GM12872 (cell line): ENCODE results near the gene ELOVL5.

Experiments
- TF ChIP-seq, protein P1 (sequence below): IDR thresholded peaks from 3 replicates; pipeline ENCODE4 v1.5.1; 2011; ENCODE audit warnings: low read depth, mild to moderate bottlenecking, low read length, moderate library complexity; ENCODE audit not compliant: insufficient read depth

Gene ELOVL5

DNA sequence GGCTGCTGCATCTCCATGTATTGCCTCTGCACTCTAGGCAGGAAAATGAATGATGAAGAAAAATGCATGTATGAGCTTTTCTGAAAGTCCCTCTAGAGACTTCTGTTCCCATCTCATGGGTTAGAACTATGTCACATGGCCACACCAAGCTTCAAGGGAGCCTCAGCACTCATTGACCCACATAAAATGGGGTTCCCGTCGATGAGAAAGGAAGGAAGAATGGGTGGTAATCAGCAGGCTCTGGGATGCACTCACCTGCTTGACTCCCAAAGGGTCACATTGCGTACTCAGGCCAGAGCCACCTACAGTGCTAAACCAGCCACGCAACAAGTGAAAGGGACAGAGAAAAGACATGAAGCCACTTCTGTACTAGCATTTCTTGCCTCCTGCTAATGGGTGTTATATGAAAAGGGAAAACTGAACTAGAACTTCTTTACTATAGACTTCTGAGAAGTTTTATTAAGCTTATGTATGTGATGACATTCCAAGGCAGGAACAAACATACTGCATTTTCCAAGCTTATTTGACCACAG lies 104.3 kb downstream of the ELOVL5 start:
- TF ChIP-seq, protein P1, sequence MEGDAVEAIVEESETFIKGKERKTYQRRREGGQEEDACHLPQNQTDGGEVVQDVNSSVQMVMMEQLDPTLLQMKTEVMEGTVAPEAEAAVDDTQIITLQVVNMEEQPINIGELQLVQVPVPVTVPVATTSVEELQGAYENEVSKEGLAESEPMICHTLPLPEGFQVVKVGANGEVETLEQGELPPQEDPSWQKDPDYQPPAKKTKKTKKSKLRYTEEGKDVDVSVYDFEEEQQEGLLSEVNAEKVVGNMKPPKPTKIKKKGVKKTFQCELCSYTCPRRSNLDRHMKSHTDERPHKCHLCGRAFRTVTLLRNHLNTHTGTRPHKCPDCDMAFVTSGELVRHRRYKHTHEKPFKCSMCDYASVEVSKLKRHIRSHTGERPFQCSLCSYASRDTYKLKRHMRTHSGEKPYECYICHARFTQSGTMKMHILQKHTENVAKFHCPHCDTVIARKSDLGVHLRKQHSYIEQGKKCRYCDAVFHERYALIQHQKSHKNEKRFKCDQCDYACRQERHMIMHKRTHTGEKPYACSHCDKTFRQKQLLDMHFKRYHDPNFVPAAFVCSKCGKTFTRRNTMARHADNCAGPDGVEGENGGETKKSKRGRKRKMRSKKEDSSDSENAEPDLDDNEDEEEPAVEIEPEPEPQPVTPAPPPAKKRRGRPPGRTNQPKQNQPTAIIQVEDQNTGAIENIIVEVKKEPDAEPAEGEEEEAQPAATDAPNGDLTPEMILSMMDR = no peak

DNA sequence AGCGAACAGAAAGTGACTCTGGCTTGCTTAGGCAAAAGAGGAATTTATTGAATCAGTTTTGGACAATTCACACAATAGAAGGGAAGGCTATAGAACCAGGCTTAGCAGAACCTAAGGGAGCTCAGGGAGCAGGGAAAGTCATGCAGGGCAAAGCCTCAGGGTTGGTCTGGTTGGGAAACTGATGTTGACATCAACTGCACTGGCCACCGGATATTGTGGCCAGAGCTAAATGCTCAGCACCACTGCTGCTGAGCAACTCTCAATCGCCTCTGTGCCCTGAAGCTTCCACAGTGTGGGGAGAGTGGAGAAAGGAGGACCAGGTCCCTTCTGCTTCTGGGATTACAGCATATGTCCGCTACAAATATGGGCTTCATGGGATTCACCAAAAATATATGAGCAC lies 106.8 kb downstream of the ELOVL5 start:
- TF ChIP-seq, protein P1 = no peak

DNA sequence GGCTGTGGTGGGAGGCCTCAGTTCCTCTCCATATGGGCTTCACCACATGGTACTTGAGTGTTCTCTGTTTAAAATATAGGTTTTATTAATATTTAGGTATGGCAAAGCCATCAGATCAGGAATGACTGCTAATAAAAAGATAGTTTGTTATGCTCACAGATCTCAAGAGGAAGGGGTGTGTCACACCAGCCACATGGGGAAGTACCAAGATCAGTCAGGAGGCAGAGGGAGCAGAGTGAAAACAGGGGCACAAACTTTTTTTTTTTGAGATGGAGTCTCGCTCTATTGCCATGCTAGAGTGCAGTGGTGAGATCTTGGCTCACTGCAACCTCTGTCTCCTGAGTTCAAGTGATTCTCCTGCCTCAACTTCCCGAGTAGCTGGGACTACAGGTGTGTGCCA lies 108.0 kb downstream of the ELOVL5 start:
- TF ChIP-seq, protein P1 = no peak

DNA sequence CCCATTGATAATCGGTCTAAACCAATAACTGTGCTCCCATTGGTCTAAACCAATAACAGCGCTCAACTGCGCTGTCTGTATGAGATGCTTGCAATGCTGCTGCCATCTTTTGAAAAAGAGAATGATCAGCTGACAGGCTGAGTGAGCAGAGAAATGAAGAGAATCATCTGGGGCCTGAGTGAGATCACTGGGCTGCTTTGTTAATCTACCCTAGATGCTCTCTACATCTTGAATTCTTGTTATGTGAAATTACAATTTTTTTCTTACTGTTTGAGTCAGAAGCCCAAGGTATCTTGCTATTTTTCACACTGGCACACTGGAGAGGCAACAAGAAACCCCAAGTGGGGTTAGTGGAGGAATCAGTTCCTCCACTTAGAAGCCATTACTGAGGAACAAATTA lies 108.6 kb downstream of the ELOVL5 start:
- TF ChIP-seq, protein P1 = no peak

- TF ChIP-seq, protein P1 = no peak
Measured at GRCh38 chr6:53239526-53239925, 109.2 kb downstream of the ELOVL5 start.

DNA sequence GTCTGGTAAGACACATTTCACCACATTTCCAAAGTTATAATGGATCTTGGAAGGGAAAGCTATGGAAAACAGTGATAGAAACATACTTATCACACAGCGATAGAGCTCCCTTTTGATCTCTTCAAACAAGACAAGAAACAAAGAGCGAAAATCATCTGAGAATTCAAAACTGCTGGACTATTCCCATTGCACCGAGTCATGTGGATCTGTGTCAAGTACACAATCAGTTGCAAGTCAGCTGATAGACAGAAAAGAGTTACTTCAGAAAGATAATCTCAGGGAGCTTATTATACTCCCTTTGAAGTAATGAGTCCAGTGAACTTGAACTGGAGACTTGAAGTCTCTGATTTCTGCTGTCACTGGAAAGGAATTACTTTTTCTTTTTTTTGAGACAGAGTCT lies 110.4 kb downstream of the ELOVL5 start:
- TF ChIP-seq, protein P1 = no peak

DNA sequence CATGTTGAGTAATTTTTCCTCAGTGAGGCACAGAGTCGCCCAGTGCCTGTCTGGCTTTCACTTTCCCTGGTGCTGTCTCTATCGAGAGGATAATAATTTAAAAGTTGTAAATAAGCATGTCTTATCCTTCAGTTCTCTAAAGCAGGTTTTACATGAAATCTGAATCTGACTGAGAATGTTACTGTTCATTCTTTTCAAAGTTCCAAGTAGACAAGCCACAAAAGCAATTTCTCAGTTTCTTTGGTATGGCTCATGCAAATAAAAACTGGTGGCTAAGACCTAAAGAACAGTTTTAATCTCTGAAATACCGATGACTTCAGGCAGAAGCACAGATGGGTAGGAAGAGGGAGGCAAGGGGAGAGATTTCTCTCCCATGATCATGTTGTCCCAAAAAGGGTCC lies 112.5 kb downstream of the ELOVL5 start:
- TF ChIP-seq, protein P1 = no peak
